A673 (cell line): ENCODE results near the gene ATF4. TPM values are rescaled to one million over a fixed set of nuclear protein-coding genes. Genes with fewer than 3 reads are reported as not detected.
A peak's percentile ranks its signal among the peaks of the same experiment; 100 is the strongest.

Source experiments
- BruUV-seq: library from RNA; stranded (reverse); fragments of 400-500 nt; replicated peaks from 2 replicates; lab custom pipeline; 2021; lab: Mats Ljungman, UMichigan
- CTCF ChIA-PET: fragments of 300-600 bp; sonication (Branson Sonifier 250); formaldehyde crosslinking; loops from one replicate; lab custom pipeline; 2022; ENCODE audit warnings: antibody characterized with exemption; lab: Charles Lee
- POLR2A ChIA-PET: fragments of 300-600 bp; sonication (Branson Sonifier 250); formaldehyde crosslinking; loops from one replicate; lab custom pipeline; 2022; ENCODE audit warnings: antibody characterized with exemption; ENCODE audit not compliant: low non-redundant PET; lab: Charles Lee
- DNase-seq: peaks from one replicate; pipeline ENCODE4 v3.0.0-alpha.2; 2015; ENCODE audit warnings: low spot score
- H3K27ac ChIP-seq: fragments of 200-600 bp; sonication (generic); 2 replicates; pipeline ENCODE4 v1.5.1; 2016; ENCODE audit warnings: mixed run types, low read depth, mild to moderate bottlenecking, mixed read lengths, antibody characterized with exemption, low read length; ENCODE audit not compliant: poor library complexity, severe bottlenecking
- H3K27me3 ChIP-seq: fragments of 200-600 bp; sonication (generic); replicated peaks from 2 replicates; pipeline ENCODE4 v1.6.1; 2017; ENCODE audit warnings: mixed run types, low read depth, mild to moderate bottlenecking, mixed read lengths, antibody characterized with exemption, low read length; ENCODE audit not compliant: insufficient read depth, poor library complexity
- H3K36me3 ChIP-seq: fragments of 200-600 bp; sonication (generic); 2 replicates; pipeline ENCODE4 v1.6.1; 2016; ENCODE audit warnings: mixed run types, mild to moderate bottlenecking, mixed read lengths, antibody characterized with exemption, low read length; ENCODE audit not compliant: insufficient read depth, poor library complexity, severe bottlenecking
- H3K4me1 ChIP-seq: fragments of 200-600 bp; sonication (generic); 2 replicates; pipeline ENCODE4 v1.6.1; 2017; ENCODE audit warnings: mixed run types, mild to moderate bottlenecking, mixed read lengths, antibody characterized with exemption, low read length; ENCODE audit not compliant: insufficient read depth, poor library complexity, severe bottlenecking
- H3K4me3 ChIP-seq: fragments of 200-600 bp; sonication (generic); 2 replicates; pipeline ENCODE4 v1.5.1; 2016; ENCODE audit warnings: low read depth, mixed run types, mild to moderate bottlenecking, mixed read lengths, low read length; ENCODE audit not compliant: poor library complexity, severe bottlenecking
- H3K9me3 ChIP-seq: fragments of 200-600 bp; sonication (generic); 2 replicates; pipeline ENCODE4 v1.6.1; 2016; ENCODE audit warnings: mixed run types, low read depth, mild to moderate bottlenecking, mixed read lengths, antibody characterized with exemption, low read length; ENCODE audit not compliant: poor library complexity, severe bottlenecking
- CTCF ChIP-seq: fragments of 300-800, 200-600 bp; sonication (generic); conservative IDR thresholded peaks from 2 replicates; pipeline ENCODE4 v1.5.1; 2017; ENCODE audit warnings: low read depth, mild to moderate bottlenecking, antibody characterized with exemption, low read length, moderate library complexity, mixed read lengths
- EZH2 ChIP-seq: fragments of 200-600 bp; sonication (generic); IDR thresholded peaks from 2 replicates; pipeline ENCODE4 v1.6.1; 2017; ENCODE audit warnings: borderline replicate concordance, low read depth, mild to moderate bottlenecking, mixed read lengths, antibody characterized with exemption, low read length; ENCODE audit not compliant: poor library complexity, severe bottlenecking
- intact Hi-C: fragments of 100-400 bp; cut with micrococcal nuclease; formaldehyde crosslinking; loops from one replicate; pipeline ENCODE4 v1.10.0; 2022; ENCODE audit not compliant: unreplicated experiment
- total RNA-seq: library from RNA; stranded (reverse); gene quantifications from 2 replicates; pipeline ENCODE4 v1.2.3, GENCODE V29; 2021

The ATF4 gene
- total RNA-seq, 1 experiment from 2014 or later = 476 TPM

- no peak overlapping the region for H3K4me3 ChIP-seq
- H3K9me3 ChIP-seq = no peaks in the 10 kb centered on the region
- no peaks in the 10 kb centered on the region for H3K36me3 ChIP-seq
- TF ChIP-seq EZH2 (no peak), CTCF (no peak)
- intact Hi-C loops = no loop called here
- CTCF ChIA-PET = no interaction called here
- no TSS peak for BruUV-seq
- POLR2A ChIA-PET = no interaction called here
- H3K27ac ChIP-seq = no peak overlapping the region
- H3K27me3 ChIP-seq = no peaks in the 10 kb centered on the region
- H3K4me1 ChIP-seq = peaks cover 11% of the 10 kb centered on the region
- no peak for DNase-seq
These were observed 47.0 kb downstream of the ATF4 start for GRCh38 chr22:39567135-39567946.

- intact Hi-C loops = no loop called here
- Histone ChIP-seq H3K36me3 (no peaks in the 10 kb centered on the region), H3K4me1 (peaks cover 11% of the 10 kb centered on the region), H3K9me3 (no peaks in the 10 kb centered on the region), H3K4me3 (no peak overlapping the region), H3K27ac (peak overlapping the region; percentile 32), H3K27me3 (no peaks in the 10 kb centered on the region)
- DNase-seq = no peak
- ChIA-PET POLR2A (no interaction called here), CTCF (no interaction called here)
- TF ChIP-seq EZH2 = no peak
- no peak for TF ChIP-seq CTCF
- BruUV-seq = no TSS peak
These were observed 48.1 kb downstream of the ATF4 start for GRCh38 chr22:39568278-39568981.

- no peak for TF ChIP-seq EZH2
- Histone ChIP-seq H3K9me3 (no peaks in the 10 kb centered on the region), H3K27me3 (no peaks in the 10 kb centered on the region), H3K4me3 (no peak overlapping the region), H3K27ac (peak overlapping the region; percentile 32), H3K4me1 (peaks cover 11% of the 10 kb centered on the region), H3K36me3 (no peaks in the 10 kb centered on the region)
- intact Hi-C loops = no loop called here
- no TSS peak for BruUV-seq
- CTCF ChIA-PET = interaction anchor here (0.6 kb wide), 1 partner anchor 87 kb away, joined by 4 read pairs; no protein-coding TSS in a partner anchor
- no peak for DNase-seq
- POLR2A ChIA-PET = no interaction called here
These were observed 48.7 kb downstream of the ATF4 start for GRCh38 chr22:39569066-39569465.
